GM03348 (cell line): ENCODE measurements around the gene EEA1.

ENCODE experiments used
- DNase-seq: peaks from one replicate; pipeline ENCODE4 v3.0.0; 2012; ENCODE audit warnings: low spot score

EEA1 gene

DNA sequence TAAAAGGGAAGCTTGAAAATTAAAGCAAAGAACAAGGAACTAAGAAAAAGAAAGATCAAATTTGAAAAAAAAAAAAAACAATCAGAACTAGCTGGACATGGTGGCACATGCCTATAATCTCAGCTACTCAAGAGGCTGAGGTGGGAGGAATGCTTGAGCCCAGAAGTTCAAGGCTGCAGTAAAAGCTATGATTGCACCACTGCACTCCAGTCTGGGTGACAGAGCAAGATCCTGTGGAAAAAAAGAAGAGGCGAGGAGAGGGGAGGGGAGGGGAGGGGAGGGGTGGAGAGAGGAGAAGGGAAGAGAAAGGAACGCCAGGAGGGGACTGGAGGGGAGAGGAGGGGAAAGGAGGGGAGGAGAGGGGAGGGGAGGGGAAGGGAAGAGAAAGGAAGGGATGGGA is 43.0 kb downstream of the EEA1 start:
- DNase-seq: no peak

DNA sequence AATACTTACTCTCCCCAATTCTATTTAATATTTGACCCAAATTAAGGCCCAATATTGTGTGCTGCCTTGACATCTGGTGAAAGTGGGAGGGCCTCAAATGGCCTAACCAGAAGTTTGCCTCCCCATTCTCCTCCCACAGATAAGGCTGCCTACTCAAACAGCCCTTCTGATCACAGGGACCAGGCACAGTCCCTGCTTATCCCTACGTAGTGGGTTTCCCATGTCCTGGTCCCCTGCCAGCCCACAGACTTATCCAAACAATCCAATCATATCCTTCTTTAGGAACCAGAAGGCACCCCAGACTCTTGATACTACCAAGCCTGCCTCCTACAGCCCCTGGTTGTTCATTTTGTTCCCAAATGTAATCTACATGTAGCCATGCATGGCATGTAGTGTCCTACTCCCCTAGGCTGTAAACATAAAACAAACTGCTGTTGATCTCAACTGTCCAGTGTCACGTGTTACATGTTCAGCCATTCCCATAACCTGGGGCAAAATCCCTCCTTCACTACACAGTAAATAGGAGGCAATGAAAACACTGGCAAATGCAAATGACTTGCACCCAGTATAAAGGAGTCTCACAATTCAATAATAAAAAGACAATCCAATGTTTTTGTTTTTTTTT is 49.3 kb downstream of the EEA1 start:
- DNase-seq: no peak

DNA sequence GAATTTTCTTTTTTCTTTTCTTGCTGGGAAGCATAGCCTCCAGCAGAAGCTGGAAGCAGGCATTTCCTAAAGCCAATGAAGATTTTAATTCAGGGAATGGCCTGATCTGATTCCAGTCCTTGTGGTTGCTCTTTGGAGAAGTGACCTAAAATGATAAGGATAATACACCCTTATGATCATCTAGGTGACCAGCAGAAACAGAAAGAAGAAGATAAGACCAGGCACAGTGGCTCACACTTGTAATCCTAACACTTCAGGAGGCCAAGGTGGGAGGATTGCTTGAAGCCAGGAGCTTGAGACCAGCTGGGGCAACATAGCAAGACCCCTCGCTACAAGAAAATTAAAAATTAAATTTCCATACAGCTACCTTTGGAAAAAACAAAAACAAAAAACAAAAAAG is 51.2 kb downstream of the EEA1 start:
- no peak for DNase-seq

- no peak for DNase-seq
Measured at GRCh38 chr12:92876496-92876895, 52.6 kb downstream of the EEA1 start.

GRCh38 chr12:92871116-92871515 is 58.0 kb downstream of the EEA1 start:
- DNase-seq: peak; percentile 16

- DNase-seq: no peak
Measured at GRCh38 chr12:92866418-92866817, 62.7 kb downstream of the EEA1 start.

- no peak for DNase-seq
Measured at GRCh38 chr12:92863251-92863650, 65.8 kb downstream of the EEA1 start.

DNA sequence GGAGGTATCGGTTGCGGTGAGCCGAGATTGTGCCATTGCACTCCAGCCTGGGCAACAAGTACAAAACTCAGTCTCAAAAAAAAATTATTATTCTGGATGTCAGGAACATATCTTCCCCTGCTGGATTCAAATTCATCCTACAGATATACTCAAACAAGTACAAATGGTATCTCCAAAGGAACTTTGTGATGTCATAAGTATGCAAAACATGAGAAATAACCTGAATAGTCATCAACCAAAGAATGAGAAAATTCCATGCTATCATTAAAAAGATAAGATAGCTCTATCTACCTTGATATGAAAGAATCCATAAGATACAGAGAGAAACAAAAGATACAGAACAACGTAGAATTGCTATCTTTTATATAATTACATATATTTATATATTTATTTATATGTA is 67.7 kb downstream of the EEA1 start:
- DNase-seq: no peak

GRCh38 chr12:92860521-92860920 is 68.6 kb downstream of the EEA1 start:
- no peak for DNase-seq

DNA sequence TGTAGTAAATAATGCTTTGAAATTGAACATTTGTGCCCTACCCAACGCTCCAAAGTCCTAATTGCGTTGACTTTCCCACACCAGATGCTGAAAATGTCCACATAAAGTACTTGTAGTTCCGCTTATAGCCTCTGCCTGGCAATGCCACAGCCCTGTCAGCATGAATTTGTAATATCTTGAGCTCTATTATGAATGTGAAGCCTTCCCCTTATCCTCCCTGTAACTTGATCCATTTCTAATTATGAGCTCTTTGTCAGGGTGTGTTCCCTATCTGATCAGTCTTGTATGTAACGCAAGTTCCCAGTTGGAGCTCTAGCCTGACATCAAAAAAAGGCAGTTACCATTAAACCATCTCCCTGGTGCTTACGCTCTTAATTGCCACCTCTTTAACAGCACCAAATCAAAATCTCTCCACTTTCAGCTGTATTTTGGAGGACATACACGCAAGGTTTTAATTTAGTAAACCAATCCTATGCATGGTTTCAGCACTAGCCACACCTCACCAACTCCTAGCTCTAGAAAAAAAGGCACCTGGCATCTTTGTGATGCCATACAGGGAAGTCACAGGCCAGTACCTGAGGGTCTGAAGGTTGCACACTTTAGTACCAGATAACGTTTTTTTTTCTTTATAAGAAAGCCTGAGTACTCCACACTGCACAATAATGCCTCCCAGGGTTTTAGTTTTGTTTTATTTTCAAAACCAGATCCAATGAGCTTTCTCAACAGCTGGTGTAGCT is 69.3 kb downstream of the EEA1 start:
- no peak for DNase-seq

DNA sequence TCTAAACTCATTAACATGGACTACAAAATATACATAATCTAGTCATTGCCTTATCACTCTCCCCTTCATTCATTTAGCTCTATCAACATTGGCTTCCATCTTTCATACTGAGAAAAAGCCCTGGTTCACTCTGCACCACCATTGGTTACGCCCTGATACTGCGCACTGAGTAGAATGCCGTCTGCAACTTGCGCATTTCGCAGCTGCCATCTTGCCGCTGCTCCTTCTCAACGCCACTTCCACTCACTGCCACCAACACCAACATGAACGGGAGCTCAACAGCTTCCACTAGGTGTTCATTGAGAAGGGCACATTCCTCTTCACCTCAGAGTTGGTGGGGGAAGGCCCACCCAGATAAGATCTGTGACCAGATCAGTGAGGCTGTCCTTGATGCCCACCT is 71.3 kb downstream of the EEA1 start:
- DNase-seq: no peak

- no peak for DNase-seq
Measured at GRCh38 chr12:92854344-92854743, 74.8 kb downstream of the EEA1 start.

DNA sequence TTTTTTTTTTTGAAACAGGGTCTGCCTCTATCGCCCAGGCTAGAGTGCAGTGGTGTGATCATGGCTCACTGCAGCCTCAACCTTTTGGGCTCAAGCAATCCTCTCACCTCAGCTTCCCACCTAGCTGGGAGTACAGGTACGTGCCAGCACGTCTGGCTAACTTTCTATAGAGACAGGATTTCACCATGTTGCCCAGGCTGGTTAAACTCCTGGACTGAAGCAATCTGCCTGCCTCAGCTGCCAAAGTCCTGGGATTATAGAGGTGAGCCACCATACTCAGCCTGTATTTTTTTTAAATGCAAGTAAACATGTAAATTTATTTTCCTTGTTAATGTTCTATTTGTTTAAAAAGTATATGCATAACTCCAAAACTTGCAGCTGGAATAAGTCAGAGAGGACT is 80.4 kb downstream of the EEA1 start:
- DNase-seq: no peak

- no peak for DNase-seq
Measured at GRCh38 chr12:92847368-92847767, 81.7 kb downstream of the EEA1 start.

- no peak for DNase-seq
Measured at GRCh38 chr12:92845329-92845728, 83.8 kb downstream of the EEA1 start.

DNA sequence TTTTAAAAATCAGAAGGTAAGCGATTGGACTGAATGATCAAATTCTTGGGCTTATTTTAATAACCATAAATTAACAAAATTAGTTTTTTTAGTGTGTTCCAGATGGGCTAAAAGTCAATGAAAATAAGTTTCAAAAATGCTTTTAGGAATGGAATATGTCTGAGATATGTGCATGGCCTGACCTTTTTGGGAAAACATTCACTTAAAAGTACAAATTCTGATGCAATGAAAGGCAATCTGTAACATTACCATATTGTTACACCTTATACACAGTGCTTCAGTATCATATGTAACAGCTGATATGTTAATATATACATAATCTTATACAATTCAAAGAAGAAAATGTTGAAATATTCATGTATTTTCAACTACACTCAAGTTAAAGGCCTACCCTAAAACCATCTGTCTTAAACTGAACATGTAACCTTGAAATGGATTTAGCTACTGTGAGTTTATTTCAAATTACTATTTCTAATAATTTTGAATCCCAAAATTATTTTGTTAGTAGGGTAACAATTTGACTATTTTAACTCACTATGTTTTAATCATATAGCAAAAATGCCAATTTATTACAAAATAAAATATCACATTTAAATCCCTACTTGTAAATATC is 84.8 kb downstream of the EEA1 start:
- no peak for DNase-seq

DNA sequence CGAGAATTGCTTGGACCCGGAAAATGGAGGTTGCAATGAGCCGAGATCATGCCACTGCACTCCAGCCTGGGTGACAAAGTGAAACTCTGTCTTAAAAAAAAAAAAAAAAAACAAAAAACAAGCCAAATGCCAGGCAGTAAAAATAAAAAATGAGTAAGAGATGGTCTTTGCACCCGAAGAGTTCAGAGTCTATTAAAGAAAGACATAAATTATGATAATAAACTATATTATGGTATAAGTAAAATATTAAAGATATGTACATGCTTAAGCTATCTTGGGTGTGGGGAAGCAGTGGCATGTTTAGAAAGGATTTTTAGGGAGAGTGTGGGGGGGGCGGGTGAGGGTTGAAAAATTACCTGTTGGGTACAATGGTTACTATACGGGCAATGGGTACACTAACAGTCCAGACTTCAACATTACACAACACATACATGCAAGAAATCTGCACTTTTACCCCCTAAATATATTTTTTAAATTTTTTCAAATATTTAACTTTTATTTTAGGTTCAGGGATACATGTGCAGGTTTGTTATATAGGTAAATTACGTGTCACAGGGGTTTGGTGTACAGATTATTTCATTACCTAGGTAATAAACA is 99.3 kb downstream of the EEA1 start:
- no peak for DNase-seq

DNA sequence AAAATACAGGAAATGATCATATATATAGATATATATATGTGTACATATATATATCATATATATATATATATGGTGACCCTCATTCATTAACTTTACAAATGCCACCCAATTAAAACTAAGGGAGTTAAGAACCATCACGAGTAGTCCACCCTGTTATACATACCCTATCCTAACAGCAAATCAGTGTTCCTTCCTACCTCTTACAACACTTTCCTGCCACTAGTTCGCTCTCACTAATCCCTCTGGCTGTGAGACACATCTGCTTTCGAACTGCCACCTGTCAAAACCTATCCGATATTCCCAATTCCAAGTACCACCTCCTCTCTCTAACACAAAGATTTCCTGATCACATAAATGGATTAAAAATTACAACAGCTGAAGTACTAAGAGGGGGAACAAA is 100.5 kb downstream of the EEA1 start:
- DNase-seq: no peak

DNA sequence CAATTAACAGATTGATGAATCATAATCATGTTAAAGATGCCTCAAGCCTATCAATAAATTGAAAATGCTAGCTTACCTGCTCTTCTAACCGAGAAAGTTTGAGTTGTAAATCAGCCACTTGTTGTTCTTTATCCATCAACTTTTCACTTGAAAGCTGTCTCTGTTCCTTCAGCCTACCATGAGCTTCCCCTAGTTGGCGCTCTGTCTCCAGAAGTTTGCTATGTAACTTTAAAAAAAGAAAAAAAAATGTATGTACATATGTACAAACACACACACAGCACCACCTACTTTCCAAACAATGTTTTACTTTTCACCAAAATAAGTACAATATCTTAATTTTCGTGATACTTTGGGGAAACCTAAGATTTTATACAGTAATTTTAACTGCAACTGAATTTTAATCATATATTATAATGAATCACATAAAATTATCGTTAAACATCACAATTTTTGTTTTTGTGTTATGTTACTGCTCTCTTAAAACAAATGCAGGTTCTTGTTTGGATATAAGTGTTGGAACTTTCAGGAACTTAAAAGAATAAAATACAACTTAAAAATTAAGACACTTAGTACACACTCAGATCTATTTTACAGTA is 101.2 kb downstream of the EEA1 start:
- DNase-seq: peak; percentile 50

DNA sequence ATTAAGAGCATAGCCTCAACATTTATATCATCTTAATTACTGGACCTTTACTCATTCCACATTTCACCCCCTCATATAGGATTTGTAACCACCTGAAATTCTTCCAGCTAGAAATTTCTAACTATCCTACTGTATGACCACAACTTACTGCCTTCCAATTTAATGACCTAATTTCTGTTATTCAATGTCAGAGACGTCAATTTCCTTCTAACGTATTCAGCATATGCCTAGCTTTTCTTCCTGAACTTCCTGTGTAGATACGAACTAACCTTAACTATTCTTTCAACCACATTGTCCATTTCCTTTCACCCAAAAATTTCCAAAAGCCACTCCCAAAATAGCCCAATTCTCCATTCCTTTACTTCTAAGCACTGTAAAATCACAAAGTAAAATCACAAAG is 108.0 kb downstream of the EEA1 start:
- no peak for DNase-seq

DNA sequence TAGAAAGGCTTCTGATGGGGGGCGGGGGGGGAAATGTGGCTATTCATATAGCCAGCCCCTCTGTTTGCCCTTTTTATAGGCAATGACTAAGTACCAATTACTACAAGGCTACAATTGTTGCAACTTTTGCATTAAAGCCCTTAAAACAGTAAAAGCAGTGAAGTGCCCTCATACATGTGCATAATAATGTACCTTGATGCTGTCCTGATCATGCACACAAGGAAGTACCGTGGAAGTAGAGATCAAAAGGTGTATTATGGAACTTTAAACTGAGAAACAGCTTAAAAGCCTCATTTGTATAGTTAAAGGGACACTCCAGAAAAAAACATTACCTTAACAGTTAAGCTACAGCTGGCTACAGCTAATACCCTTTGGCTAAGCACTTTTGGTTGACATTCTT is 114.5 kb downstream of the EEA1 start:
- DNase-seq: no peak

- DNase-seq: no peak
Measured at GRCh38 chr12:92810370-92810769, 118.7 kb downstream of the EEA1 start.

DNA sequence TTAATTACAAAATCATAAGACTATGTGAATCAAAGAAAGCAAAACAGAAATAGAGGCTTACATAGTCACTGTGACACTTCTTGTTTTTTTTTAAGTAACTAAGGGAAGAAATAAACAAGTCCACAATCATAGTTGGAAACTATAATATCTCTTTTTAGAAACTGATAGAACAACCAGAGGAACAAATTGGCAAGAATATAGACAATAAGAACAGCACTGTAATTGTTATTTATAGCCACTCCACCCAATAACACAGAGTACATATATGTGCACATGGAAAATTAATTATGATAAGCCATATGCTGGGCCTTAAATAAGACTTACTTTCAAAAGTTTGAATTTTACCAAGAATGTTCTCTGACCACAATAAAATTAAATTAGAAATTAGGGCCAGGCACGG is 125.2 kb downstream of the EEA1 start:
- DNase-seq: no peak
